ENCODE results near the gene ATP6V0C.

DNA sequence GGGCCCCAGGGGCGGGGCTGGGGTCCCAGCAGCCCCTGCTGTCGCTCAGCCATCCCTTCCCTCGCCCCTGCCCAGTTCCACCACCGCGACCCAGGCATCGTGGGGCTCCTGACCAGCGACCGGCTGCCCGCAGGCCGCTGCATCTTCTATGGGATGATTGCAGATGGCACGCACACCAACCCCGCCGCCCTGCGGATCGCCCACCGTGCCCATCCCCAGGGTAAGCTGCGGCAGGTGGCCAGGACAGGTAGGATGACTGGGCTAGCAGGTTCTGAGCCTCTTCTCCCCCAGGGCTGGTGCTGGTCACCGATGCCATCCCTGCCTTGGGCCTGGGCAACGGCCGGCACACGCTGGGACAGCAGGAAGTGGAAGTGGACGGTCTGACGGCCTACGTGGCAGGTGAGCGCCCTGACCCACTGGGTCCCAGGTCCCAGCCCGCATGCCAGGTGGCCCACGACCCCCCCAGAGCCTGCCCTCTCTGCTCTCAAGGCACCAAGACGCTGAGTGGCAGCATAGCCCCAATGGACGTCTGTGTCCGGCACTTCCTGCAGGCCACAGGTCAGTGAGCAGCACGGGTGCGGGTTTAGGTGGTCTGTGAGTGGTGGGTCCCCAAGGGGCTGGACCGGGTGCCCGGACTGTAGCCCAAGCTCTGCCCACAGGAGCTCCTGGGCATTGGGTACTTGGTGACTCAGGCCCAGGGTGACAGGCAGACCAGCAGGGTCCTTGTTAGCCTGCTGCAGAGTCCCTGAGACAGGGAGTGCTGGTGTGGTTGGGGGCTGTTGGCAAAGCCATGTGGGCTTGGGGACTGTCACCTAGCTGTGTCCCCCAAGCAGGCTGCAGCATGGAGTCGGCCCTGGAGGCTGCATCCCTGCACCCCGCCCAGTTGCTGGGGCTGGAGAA lies 14.7 kb downstream of the ATP6V0C start:
- TF ChIP-seq, protein P1, sequence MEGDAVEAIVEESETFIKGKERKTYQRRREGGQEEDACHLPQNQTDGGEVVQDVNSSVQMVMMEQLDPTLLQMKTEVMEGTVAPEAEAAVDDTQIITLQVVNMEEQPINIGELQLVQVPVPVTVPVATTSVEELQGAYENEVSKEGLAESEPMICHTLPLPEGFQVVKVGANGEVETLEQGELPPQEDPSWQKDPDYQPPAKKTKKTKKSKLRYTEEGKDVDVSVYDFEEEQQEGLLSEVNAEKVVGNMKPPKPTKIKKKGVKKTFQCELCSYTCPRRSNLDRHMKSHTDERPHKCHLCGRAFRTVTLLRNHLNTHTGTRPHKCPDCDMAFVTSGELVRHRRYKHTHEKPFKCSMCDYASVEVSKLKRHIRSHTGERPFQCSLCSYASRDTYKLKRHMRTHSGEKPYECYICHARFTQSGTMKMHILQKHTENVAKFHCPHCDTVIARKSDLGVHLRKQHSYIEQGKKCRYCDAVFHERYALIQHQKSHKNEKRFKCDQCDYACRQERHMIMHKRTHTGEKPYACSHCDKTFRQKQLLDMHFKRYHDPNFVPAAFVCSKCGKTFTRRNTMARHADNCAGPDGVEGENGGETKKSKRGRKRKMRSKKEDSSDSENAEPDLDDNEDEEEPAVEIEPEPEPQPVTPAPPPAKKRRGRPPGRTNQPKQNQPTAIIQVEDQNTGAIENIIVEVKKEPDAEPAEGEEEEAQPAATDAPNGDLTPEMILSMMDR (IDR thresholded peaks at IDR 0.05): no peak
- TF ChIP-seq POLR2A (IDR thresholded peaks at IDR 0.05): no peak

All from testis (tissue), 2 donors.